ENCODE results near the gene DYNC2I2. TPM values are rescaled to one million over a fixed set of nuclear protein-coding genes. Genes with fewer than 3 reads are reported as not detected.

DYNC2I2 gene
- total RNA-seq, 1 experiment from 2014 or later: 58.6 TPM

DNA sequence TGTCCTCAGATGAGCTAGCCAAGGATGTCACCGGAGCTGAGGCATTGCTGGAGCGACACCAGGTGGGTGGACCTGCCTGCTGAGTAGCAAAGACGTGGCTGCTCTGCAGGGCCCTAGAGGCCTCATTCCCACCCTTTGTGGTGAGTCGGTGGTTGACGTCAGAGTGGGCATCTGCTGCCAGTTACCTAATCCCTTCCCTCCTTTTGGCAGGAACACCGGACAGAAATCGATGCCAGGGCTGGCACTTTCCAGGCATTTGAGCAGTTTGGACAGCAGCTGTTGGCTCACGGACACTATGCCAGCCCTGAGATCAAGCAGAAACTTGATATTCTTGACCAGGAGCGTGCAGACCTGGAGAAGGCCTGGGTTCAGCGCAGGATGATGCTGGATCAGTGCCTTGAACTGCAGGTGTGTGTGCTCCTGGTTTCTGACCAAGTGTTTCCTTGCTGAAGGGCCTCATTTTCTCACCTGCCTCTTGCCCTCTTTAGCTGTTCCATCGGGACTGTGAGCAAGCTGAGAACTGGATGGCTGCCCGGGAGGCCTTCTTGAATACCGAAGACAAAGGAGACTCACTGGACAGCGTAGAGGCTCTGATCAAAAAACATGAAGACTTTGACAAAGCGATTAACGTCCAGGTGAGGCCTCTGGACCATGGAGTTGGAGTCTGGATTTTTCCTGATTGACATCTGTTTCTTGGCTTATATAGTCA lies 48.9 kb downstream of the DYNC2I2 start:
- Histone ChIP-seq H2AK5ac (ENCODE audit: insufficient read length, low read length) (no peak overlapping the region), H4K20me1 (ENCODE audit: control insufficient read depth, insufficient read depth, insufficient read length) (no peaks in the 10 kb centered on the region), H3K4me1 (ENCODE audit: insufficient read depth, low read length) (no peaks in the 10 kb centered on the region), H3K27me3 (ENCODE audit: insufficient read depth, low read length) (no peaks in the 10 kb centered on the region), H2AFZ (ENCODE audit: low read length) (no peak overlapping the region), H3K14ac (ENCODE audit: insufficient read depth, low read length) (no peak overlapping the region), H3K4ac (ENCODE audit: low read depth, low read length) (no peak overlapping the region), H3K79me2 (ENCODE audit: insufficient read depth, low read length) (no peaks in the 10 kb centered on the region), H4K91ac (ENCODE audit: insufficient read length, low read depth, low read length) (no peak overlapping the region), H3K56ac (ENCODE audit: insufficient read length, low read depth, low read length) (no peak overlapping the region), H2BK12ac (ENCODE audit: insufficient read length, low read depth, low read length) (no peak overlapping the region), H3T11ph (ENCODE audit: low read length) (no peak overlapping the region), H3K4me2 (ENCODE audit: insufficient read depth, insufficient read length, low read length) (no peak overlapping the region), H3K18ac (ENCODE audit: insufficient read length, low read depth, low read length) (no peak overlapping the region), H3K23me2 (ENCODE audit: insufficient read length, low read depth, low read length, poor library complexity, severe bottlenecking) (no peaks in the 10 kb centered on the region), H3K23ac (ENCODE audit: insufficient read length, low read depth, low read length) (no peak overlapping the region), H4K8ac (replicated peaks; ENCODE audit: insufficient read length, low read depth, low read length) (no peak overlapping the region), H2BK15ac (ENCODE audit: low read depth, low read length) (no peak overlapping the region), H3K9me3 (ENCODE audit: control insufficient read depth, low read depth, low read length) (no peaks in the 10 kb centered on the region), H3K27ac (ENCODE audit: insufficient read length, low read depth, low read length) (no peak overlapping the region), H2BK5ac (ENCODE audit: insufficient read length, low read length) (no peak overlapping the region), H3K9ac (ENCODE audit: extremely low read depth, insufficient read length, low read length) (no peak overlapping the region), H2BK120ac (ENCODE audit: low read depth, low read length, poor library complexity, severe bottlenecking) (no peak overlapping the region), H2BK20ac (ENCODE audit: low read depth, low read length, poor library complexity, severe bottlenecking) (no peak overlapping the region), H3K79me1 (ENCODE audit: insufficient read depth, low read depth, low read length, poor library complexity, severe bottlenecking) (no peaks in the 10 kb centered on the region), H4K5ac (ENCODE audit: insufficient read length, low read depth, low read length) (no peak overlapping the region)
- H3K27me3 Mint-ChIP-seq (ENCODE audit: low read depth): no peaks in the 10 kb centered on the region
- peaks cover 21 to 85% (median 76%) of the 10 kb centered on the region in 3 experiments; a peak in 6 of 7 replicates for H3K36me3 Mint-ChIP-seq (ENCODE audit: insufficient read depth in 1 of 3, low read depth in 3 of 3)
- no peaks in the 10 kb centered on the region for H3K9me3 Mint-ChIP-seq
- TF ChIP-seq, protein P1, sequence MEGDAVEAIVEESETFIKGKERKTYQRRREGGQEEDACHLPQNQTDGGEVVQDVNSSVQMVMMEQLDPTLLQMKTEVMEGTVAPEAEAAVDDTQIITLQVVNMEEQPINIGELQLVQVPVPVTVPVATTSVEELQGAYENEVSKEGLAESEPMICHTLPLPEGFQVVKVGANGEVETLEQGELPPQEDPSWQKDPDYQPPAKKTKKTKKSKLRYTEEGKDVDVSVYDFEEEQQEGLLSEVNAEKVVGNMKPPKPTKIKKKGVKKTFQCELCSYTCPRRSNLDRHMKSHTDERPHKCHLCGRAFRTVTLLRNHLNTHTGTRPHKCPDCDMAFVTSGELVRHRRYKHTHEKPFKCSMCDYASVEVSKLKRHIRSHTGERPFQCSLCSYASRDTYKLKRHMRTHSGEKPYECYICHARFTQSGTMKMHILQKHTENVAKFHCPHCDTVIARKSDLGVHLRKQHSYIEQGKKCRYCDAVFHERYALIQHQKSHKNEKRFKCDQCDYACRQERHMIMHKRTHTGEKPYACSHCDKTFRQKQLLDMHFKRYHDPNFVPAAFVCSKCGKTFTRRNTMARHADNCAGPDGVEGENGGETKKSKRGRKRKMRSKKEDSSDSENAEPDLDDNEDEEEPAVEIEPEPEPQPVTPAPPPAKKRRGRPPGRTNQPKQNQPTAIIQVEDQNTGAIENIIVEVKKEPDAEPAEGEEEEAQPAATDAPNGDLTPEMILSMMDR (conservative IDR thresholded peaks at IDR 0.05): no peak
- H3K27ac Mint-ChIP-seq: no peak overlapping the region
- no peaks in the 10 kb centered on the region for H3K4me1 Mint-ChIP-seq
- H3K4me3 Mint-ChIP-seq: no peak overlapping the region
- no CpG with 5 or more reads among the region's 16 CpGs for WGBS (ENCODE audit: extremely low coverage, insufficient read length, low lambda C conversion rate)
- no peak for DNase-seq
